22Rv1 (cell line): ENCODE results near the gene MACF1.

Source experiments
- CTCF ChIP-seq: fragments of 450-650 bp; IDR thresholded peaks from 2 replicates; pipeline ENCODE4 v1.5.1; 2017; ENCODE audit warnings: mild to moderate bottlenecking
- ZFX ChIP-seq: fragments of 450-650 bp; IDR thresholded peaks from 2 replicates; pipeline ENCODE4 v1.6.1; 2017; ENCODE audit warnings: antibody characterized with exemption, borderline replicate concordance

GRCh38 chr1:39295901-39296300 is 91.4 kb downstream of the MACF1 start:
- no peak for TF ChIP-seq ZFX
- TF ChIP-seq CTCF = no peak
